Airway epithelial cell (primary cell): ENCODE measurements around the gene CASK. TPM values are rescaled to one million over a fixed set of nuclear protein-coding genes. Genes with fewer than 3 reads are reported as not detected.

Experiments
- total RNA-seq: library from RNA; depleted of rRNA; stranded (reverse); fragments of >200 nt; gene quantifications from 2 replicates; pipeline ENCODE4 v1.2.3, GENCODE V29; 2015

The CASK gene
- 15.0 and 20.5 TPM in 2 replicates for total RNA-seq

GRCh38 chrX:41923211-41923977, at the start of gene CASK:
CASK (minus strand) TSS chrX:41923554; CDS start chrX:41922988, 566 bp downstream.

DNA sequence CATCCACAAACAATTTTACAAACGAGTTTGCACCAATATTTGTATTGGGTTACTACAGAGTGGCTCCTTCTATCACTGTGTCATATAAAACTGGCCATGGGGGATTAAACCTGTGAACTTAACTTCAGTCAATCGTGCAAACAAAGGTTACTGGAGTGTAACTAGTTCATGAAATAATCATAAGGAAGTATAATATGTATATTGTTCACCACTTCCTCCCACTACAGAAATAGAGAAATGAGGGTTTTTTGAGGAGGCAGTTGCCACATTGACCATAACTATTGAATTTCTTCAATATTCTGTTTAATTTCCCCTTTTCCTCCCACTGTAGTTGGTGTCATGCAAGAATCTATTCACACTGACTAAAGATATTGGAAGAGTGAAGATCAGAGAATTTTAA, 199.5 kb downstream of the CASK start, which contains the start of gene GPR82:
Gene GPR82 (plus strand): TSS at position 356 of the 400 bp plus-strand sequence. CDS start 2,846 bp downstream, outside the sequence.

GRCh38 chrX:41688835-41689234, 234.5 kb downstream of the CASK start, which contains the start of gene GPR34:
GPR34 (plus strand) TSS chrX:41688973; CDS start chrX:41695634, 6,661 bp downstream.

Other genes with a start within 250 kb of the CASK start
- not detected in 2 replicates for gene GPR34, start 234.6 kb downstream of the CASK start, total RNA-seq
- gene GPR82, start 199.4 kb downstream of the CASK start, total RNA-seq, result not detected in 2 replicates